HCT116 (cell line): ENCODE data around the gene CCL17. TPM values are rescaled to one million over a fixed set of nuclear protein-coding genes. Genes with fewer than 3 reads are reported as not detected.

Experiments used
- ATAC-seq: fragments of 200-7000 bp; cut with Tn5 transposase; 2 replicates; pipeline ENCODE4 v1.9.1; 2020; ENCODE audit warnings: mild to moderate bottlenecking, moderate library complexity
- BruUV-seq: library from RNA; stranded (reverse); fragments of 400-500 nt; replicated peaks from 2 replicates; lab custom pipeline; 2021; lab: Mats Ljungman, UMichigan
- CTCF ChIA-PET: fragments of 300-600 bp; sonication (Branson Sonifier 250); formaldehyde crosslinking; loops from one replicate; lab custom pipeline; 2021; ENCODE audit warnings: antibody characterized with exemption; lab: Charles Lee
- POLR2A ChIA-PET: fragments of 300-600, 350-600 bp; sonication (Branson Sonifier 250); formaldehyde crosslinking; loops from one replicate; lab custom pipeline; 2021; ENCODE audit warnings: antibody characterized with exemption; lab: Charles Lee
- RAD21 ChIA-PET, 2 experiments: fragments of 300-600 bp; sonication (Branson Sonifier 250); formaldehyde crosslinking; loops; one replicate each; lab custom pipeline; 2023; ENCODE audit warnings: low total read pairs in 2 of 2; ENCODE audit not compliant: uncharacterized antibody in 2 of 2, unreplicated experiment in 2 of 2, low non-redundant PET in 1 of 2; lab: Charles Lee
- DNase-seq: peaks from one replicate; pipeline ENCODE4 v3.0.0-alpha.2; 2010; ENCODE audit warnings: low read depth, low spot score
- H2AFZ ChIP-seq: fragments of 200-600 bp; shearing (Covaris generic), sonication (generic); 2 replicates; pipeline ENCODE4 v1.6.1; 2017; ENCODE audit warnings: low read depth, mixed run types, mixed read lengths, antibody characterized with exemption, low read length; ENCODE audit not compliant: poor library complexity, severe bottlenecking
- H3K27ac ChIP-seq: 2 replicates; pipeline ENCODE4 v1.5.1; 2012; ENCODE audit warnings: low read depth, low read length
- H3K27me3 ChIP-seq: fragments of 200-600 bp; sonication (generic); 2 replicates; pipeline ENCODE4 v1.6.1; 2016; ENCODE audit warnings: mixed run types, low read length, mixed read lengths; ENCODE audit not compliant: insufficient read depth
- H3K36me3 ChIP-seq, 2 experiments: fragments of 200-500 bp in 1 of 2; fragments of 200-600 bp in 1 of 2; sonication (Bioruptor generic) in 1 of 2; sonication (generic) in 1 of 2; 2 replicates each; pipeline versions ENCODE4 v1.5.1 to v1.6.1; 2014 to 2016; ENCODE audit warnings: low read length in 2 of 2, inconsistent platforms in 1 of 2, mixed read lengths in 1 of 2, mixed run types in 1 of 2; ENCODE audit not compliant: insufficient read depth in 2 of 2, control insufficient read depth in 1 of 2
- H3K4me1 ChIP-seq, 2 experiments: fragments of 200-600 bp in 1 of 2; sonication (generic) in 1 of 2; 2 replicates each; pipeline versions ENCODE4 v1.5.1 to v1.6.1; 2012 to 2017; ENCODE audit warnings: low read length in 2 of 2, inconsistent platforms in 1 of 2, mild to moderate bottlenecking in 1 of 2, mixed read lengths in 1 of 2, mixed run types in 1 of 2, moderate library complexity in 1 of 2; ENCODE audit not compliant: insufficient read depth in 2 of 2, control insufficient read depth in 1 of 2
- H3K4me2 ChIP-seq: fragments of 200-600 bp; sonication (generic); 2 replicates; pipeline ENCODE4 v1.6.1; 2017; ENCODE audit warnings: mixed run types, low read length, mixed read lengths
- H3K4me3 ChIP-seq, 2 experiments: fragments of 200-600 bp in 1 of 2; sonication (generic) in 1 of 2; replicated peaks in 1 of 2; 2 replicates each; pipeline ENCODE4 v1.5.1; 2011 to 2016; ENCODE audit warnings: low read length in 2 of 2, control low read depth in 1 of 2, low read depth in 1 of 2, mild to moderate bottlenecking in 1 of 2, mixed read lengths in 1 of 2, mixed run types in 1 of 2
- H3K79me2 ChIP-seq: fragments of 200-600 bp; sonication (generic); 2 replicates; pipeline ENCODE4 v1.6.1; 2017; ENCODE audit warnings: mild to moderate bottlenecking, mixed run types, low read length, moderate library complexity, mixed read lengths; ENCODE audit not compliant: insufficient read depth
- H3K9ac ChIP-seq: fragments of 200-600 bp; sonication (generic); 2 replicates; pipeline ENCODE4 v1.6.1; 2016; ENCODE audit warnings: low read length, mixed read lengths
- H3K9me2 ChIP-seq: fragments of 200-600 bp; sonication (generic), shearing (Covaris generic); 2 replicates; pipeline ENCODE4 v1.6.1; 2017; ENCODE audit warnings: mixed run types, mild to moderate bottlenecking, moderate library complexity; ENCODE audit not compliant: insufficient read depth
- H3K9me3 ChIP-seq, 2 experiments: fragments of 200-500 bp in 1 of 2; fragments of 200-600 bp in 1 of 2; sonication (Bioruptor generic) in 1 of 2; sonication (generic) in 1 of 2; 2 replicates each; pipeline ENCODE4 v1.6.1; 2014 to 2017; ENCODE audit warnings: low read length in 2 of 2, mixed read lengths in 2 of 2, inconsistent platforms in 1 of 2, low read depth in 1 of 2, mild to moderate bottlenecking in 1 of 2, mixed run types in 1 of 2, moderate library complexity in 1 of 2; ENCODE audit not compliant: control insufficient read depth in 1 of 2, insufficient read depth in 1 of 2
- H4K20me1 ChIP-seq: fragments of 200-600 bp; sonication (generic), shearing (Covaris generic); 2 replicates; pipeline ENCODE4 v1.6.1; 2017; ENCODE audit warnings: mixed run types, mild to moderate bottlenecking, moderate library complexity; ENCODE audit not compliant: insufficient read depth
- CBX3 ChIP-seq: IDR thresholded peaks from 2 replicates; pipeline ENCODE4 v1.6.1; 2012; ENCODE audit warnings: low read depth
- EZH2 ChIP-seq: fragments of 200-600 bp; sonication (generic); IDR thresholded peaks from 2 replicates; pipeline ENCODE4 v1.6.1; 2017; ENCODE audit warnings: antibody characterized with exemption, mixed run types
- ZFX ChIP-seq: fragments of 450-650 bp; IDR thresholded peaks from 2 replicates; pipeline ENCODE4 v1.6.1; 2017
- intact Hi-C: fragments of 100-400 bp; cut with micrococcal nuclease; formaldehyde crosslinking; loops from 2 replicates; pipeline ENCODE4 v1.10.0; 2022
- total RNA-seq: library from RNA; stranded (reverse); gene quantifications from one replicate; pipeline ENCODE4 v1.2.1, GENCODE V29; 2021; ENCODE audit not compliant: unreplicated experiment

CCL17 gene
- total RNA-seq, 1 experiment from 2014 or later, result not detected

DNA sequence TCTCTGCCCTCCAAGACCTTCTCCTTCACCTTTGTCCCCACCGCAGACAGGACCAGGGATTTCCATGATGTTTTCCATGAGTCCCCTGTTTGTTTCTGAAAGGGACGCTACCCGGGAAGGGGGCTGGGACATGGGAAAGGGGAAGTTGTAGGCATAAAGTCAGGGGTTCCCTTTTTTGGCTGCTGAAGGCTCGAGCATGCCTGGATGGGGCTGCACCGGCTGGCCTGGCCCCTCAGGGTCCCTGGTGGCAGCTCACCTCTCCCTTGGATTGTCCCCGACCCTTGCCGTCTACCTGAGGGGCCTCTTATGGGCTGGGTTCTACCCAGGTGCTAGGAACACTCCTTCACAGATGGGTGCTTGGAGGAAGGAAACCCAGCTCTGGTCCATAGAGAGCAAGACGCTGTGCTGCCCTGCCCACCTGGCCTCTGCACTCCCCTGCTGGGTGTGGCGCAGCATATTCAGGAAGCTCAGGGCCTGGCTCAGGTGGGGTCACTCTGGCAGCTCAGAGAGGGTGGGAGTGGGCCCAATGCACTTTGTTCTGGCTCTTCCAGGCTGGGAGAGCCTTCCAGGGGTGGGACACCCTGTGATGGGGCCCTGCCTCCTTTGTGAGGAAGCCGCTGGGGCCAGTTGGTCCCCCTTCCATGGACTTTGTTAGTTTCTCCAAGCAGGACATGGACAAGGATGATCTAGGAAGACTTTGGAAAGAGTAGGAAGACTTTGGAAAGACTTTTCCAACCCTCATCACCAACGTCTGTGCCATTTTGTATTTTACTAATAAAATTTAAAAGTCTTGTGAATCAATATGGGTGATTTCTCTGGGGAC, 20.1 kb upstream of the CCL17 start:
- DNase-seq (no peak), ATAC-seq (no peak)
- Histone ChIP-seq H3K27me3 (0 out of 2 replicates have a peak, but pooled peaks cover 3% of the 10 kb centered on the region), H3K79me2 (no peaks in the 10 kb centered on the region), H2AFZ (no peak overlapping the region), H3K4me3 (no peak overlapping the region), H4K20me1 (no peaks in the 10 kb centered on the region), H3K27ac (no peak overlapping the region), H3K9me3 (no peaks in the 10 kb centered on the region), H3K9ac (no peak overlapping the region), H3K4me1 (peaks cover 0 to 17% of the 10 kb centered on the region in 2 experiments; a peak in 2 of 4 replicates), H3K9me2 (no peaks in the 10 kb centered on the region), H3K36me3 (no peaks in the 10 kb centered on the region), H3K4me2 (peak overlapping the region; percentile 16; the same call in 1 of the 2 replicates)
- ChIA-PET POLR2A (no interaction called here), RAD21 (no interaction called here), CTCF (no interaction called here)
- intact Hi-C loops, result no loop called here
- BruUV-seq, result no TSS peak
- TF ChIP-seq ZFX, result no peak
- no peak for TF ChIP-seq CBX3

DNA sequence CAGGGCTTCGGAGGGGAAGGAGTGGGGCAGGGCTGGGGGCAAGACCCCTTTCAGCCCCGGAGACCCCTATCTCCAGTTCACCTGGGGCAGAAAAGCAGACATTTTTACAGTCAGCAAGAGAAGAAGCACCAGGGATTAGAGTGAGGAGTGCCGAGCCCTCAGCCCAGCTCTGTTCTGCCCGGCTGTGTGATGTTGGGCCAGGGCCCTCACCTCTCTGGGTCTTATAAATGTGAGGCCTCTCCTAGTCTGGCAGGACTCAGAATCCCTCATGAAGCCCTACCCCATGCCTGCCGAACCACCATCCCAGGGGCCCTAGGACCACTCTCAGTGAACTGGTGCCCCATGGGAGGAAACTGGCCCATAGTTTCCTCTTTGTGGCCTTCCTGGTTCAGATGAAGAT, 19.5 kb upstream of the CCL17 start:
- RAD21 ChIA-PET, result no interaction called here
- no peaks in the 10 kb centered on the region for H3K9me2 ChIP-seq
- no peak for TF ChIP-seq EZH2
- TF ChIP-seq, all 23 proteins: peak for 0
- Histone ChIP-seq H3K27ac (no peak overlapping the region), H3K27me3 (0 out of 2 replicates have a peak, but pooled peaks cover 3% of the 10 kb centered on the region), H3K4me1 (peaks cover 0 to 17% of the 10 kb centered on the region in 2 experiments; a peak in 2 of 4 replicates), H2AFZ (no peak overlapping the region), H4K20me1 (no peaks in the 10 kb centered on the region), H3K4me3 (no peak overlapping the region), H3K36me3 (no peaks in the 10 kb centered on the region), H3K79me2 (no peaks in the 10 kb centered on the region), H3K4me2 (no peak overlapping the region), H3K9me3 (no peaks in the 10 kb centered on the region), H3K9ac (no peak overlapping the region)
- ChIA-PET POLR2A (no interaction called here), CTCF (no interaction called here)
- intact Hi-C loops, result no loop called here
- ATAC-seq (no peak), DNase-seq (no peak)
- no TSS peak for BruUV-seq
